SKM-1 treated with dmso at 0.1 percent for 144 hours (cell line): ENCODE data around the gene RPL28.
A peak's percentile ranks its signal among the peaks of the same experiment; 100 is the strongest.
"Not testable (repeated sequence)": the region's sequence is repeated elsewhere in the genome, so short reads cannot be mapped to it uniquely, and the experiment has no call there.

Experiments
- DNase-seq: peaks from one replicate; lab custom pipeline; 2025; ENCODE audit not compliant: unreplicated experiment; lab: John Stamatoyannopoulos, UW

Gene RPL28

DNA sequence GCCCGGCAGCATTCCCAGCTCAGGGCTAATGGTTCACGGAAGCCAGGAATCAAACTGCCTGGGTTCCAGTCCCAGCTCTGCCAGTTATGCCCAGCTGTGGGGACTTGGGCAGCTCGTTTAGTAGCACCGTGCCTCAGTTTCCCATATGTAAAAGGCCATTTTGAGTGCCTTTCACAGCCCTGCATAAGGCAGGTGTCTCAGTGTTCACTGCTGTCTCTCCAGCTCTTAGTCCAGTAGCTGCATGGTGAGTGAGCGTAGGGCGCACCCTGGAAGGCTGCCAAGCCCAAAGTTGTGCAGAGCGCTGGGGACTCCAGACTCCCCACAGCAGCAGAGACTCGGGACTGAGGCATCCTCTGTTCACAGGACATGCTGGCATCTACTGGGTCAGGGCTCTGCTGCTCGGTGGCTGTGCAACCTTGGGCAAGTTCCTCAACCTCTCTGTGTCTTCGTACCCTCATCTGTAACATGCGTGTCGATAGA lies 5.5 kb downstream of the RPL28 start:
- no peak for DNase-seq

DNA sequence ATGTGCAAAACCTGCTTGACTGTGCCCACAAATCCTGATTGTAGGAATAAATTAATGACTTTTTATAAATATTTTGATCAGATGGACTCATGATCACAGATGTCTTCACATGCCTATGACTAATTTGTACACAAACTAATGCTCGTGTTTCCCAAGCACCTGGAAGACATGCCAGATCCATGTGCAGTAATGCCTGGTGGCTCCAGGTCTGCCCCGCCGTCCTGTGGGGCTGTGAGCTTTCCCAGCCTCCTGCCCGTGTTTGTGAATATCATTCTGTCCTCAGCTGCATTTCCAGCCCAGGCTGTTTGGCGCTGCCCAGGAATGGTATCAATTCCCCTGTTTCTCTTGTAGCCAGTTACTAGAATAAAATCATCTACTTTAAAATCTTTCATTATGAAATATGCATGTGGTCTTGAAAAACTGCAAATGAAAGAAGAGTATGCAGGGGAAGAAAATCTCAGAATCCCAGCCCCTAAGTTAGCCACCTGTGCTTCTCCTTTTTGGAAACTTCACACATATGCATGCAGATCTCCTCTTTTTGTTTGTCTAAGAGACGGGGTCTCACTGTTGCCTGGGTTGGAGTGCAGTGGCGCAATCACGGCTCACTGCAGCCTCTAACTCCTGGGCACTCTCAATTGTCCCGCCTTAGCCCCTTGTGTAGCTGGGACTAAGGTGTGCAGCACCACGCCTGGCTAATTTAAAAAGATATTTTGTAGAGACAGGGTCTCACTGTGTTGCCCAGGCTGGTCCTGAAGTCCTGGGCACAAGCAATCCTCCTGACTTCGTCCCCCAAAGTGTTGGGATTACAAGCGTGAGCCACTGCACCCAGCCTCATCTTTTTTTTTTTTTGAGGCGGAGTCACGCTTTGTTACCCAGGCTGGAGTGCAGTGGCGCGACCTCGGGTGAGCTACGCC lies 6.2 kb downstream of the RPL28 start:
- no peak for DNase-seq

DNA sequence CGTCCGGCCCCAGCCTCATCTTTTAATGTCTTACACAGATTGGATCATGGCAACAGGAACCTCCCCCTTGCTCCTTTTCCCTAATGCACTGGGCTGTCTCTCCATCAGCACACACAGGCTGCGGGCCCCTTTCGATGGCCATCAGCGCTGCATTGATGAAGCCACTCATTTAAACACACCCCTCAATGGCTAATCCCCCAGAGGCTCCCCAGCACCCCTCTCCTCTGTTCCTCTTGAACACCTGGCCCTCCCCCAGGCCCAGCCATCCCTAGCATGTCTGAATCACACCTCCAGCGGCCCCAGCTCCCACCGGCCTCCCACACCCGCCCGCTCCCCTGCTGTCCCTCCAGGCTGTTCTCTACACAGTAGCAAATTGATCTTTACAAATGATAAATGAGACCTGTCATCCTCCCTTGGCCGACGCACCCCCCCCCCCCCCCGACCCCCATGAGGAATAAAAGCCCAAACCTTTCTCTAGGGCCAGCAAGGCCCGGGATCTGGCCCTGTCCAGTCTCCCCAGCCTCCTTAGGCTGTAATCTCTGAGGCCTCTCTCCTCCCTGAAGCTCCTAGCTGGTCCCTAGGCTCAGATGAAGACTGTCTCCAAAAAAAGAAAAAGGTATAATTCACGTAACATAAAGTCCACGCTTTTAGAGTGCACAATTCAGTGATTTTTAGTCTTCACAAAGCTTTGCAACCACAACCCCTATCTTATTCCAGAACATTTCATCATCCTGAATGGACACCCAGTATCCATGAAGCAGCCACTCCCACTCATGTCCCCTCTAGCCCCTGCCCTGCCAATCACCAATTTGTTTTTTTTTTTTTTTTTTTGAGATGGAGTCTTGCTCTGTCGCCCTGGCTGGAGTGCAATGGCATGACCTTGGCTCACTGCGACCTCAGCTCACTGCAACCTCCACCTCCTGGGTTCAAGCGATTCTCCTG lies 7.4 kb downstream of the RPL28 start:
- no peak for DNase-seq

DNA sequence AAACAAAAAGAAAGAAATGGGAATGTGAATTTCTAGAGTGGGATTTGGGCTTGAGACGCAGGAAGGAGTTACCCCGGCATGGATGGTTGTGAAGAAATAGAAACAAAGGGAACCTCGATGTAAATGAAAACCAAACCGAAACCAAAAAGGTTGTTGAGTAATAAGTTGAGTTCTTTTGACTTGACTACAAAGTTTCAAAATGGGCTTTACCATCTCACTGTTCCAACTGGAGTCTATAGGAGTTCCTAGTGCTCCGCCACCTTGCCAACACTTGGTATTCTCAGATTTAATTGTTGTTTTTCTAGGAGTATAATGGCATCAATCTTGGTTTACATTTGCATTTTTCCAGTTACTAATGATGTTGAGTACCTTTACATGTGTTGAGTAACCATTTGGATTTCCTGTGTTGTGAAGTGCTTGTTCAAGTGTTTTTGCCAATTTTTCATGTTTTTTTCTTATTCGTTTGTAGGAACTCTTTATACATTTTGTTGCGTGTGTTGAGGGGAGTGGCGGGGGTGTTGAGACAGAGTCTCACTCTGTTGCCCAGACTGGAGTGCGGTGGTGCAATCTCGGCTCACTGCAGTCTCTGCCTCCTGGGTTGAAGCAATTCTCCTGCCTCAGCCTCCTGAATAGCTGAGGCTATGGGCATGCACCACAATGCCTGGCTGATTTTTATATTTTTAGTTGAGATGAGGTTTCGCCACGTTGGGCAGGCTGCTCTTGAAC lies 12.6 kb downstream of the RPL28 start:
- no peak for DNase-seq

DNA sequence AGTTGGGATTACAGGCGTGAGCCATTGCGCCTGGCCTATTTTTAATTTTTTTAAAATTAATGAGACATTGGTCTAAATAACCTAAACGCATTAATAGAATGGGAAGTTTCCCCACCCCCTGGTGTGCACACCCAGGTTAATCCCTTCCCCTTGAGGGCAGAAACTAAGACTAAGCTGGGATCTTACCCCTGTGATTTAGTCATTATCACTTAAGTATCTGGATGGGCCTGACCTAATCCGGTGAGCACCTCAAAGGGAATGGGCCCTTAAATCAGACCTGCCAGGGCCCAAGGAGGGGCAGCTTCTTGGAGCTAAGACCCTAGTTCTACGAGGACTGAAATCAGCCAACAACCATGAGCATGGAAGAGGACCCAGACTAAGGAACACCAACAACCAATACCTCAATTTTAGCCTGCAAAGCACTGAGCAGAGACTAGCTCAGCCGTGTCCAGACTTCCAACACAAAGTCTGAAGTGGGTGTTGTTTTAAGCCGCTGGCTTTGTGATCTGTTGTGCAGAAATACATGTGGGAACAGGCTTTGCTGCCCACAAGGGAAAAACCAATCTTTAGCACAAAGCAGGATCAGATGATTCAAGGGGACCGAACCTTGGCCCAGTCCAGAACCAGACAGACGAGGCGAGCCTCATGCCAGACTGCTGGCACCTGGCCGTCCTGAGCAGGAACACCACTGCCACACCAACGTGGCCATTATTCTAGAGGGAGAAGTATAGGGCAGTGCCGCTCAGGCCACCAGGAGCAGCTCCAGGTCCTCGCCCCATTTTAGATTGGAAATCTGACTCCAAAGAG lies 14.8 kb downstream of the RPL28 start:
- DNase-seq: no peak

DNA sequence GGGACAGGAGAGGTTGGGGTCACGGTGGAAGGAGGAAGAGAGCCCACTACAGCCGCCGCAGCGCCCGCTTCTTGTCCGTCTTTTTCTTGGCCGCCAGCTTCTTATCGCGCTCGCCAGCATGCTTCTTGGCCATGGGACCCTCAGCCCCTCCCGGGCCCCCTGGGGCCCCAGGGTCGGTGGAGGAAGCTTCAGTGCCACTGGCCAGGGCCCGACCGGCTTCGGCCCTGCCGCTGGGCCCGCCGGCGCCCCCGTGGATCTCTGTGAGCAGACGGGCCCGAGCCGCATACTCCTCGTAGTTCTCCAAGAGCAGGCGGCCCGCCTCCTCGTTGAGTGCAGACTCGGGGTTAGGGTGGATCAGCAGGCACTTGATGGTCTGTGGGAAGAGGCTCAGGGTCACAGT lies 15.7 kb downstream of the RPL28 start:
- not testable (repeated sequence) for DNase-seq

DNA sequence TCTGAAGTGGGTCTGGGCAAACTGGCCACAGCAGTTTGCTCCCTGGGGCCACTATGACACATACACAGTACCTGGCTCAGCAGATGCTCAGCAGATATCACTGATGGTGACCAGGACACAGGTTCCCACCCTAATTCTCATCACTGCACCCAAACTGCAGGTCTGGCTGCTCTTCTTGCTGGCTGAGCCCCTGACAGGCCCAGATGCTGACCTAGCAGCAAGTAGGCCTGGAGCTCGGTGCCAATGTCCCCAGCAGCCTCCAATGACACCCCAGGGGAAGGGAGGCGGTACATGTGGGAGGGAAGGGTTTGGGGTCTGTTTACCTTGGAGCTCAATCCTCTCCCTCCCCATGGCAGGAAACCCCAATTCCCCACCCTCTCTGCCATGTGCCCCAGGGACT lies 16.8 kb downstream of the RPL28 start:
- no peak for DNase-seq

DNA sequence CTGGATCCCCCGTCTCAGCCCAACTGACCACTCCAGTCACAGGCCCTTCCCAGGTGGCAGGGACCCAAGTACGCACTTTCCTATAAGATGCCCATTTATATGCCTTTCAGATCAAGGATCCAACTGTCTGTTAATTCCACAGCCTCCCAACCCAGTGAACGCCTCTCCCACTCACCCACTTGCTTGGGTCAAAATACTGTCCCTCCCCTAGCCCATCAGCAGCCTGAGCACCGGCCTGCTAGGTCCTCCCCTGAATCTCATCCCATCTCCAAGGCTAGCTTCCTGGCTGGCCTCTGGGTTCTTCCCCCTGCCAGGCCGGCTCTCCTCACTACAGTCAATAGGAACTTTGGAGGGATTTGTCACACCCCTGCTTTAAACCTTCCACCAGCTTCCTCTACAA lies 19.9 kb downstream of the RPL28 start:
- no peak for DNase-seq

DNA sequence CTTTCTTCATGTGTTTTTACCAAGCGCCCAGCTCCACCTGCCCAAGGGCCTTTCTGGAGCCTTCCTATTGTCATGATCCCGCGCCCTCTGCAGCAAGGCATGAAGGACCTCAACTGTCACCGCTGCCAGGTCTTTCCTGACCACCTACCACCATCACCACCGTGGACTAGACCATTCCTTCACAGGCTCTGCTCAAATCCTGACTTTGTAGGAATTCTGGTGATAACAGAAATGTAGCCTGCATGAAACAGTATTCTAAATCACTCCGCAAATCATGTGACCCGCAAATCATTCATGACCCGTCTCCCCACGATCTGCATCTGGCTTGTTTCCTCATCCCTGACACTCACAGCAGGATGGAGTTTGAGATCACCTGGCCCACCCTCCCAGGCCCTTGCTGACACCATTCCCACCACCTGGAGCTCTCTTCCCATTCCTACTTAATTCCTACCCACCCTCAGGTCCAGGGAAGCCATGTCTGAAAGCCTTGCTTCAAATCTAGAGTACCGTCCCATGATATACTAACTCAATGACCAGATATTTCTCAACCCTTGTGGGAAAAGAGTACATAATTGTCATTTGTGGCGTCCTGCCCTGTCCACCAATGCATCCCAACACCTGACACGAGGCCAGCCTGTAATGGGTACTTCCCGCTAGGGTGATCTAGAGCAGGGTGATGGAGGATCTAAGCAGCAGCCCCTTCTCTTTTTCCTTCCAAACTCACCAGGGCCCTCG lies 20.5 kb downstream of the RPL28 start:
- DNase-seq: no peak

DNA sequence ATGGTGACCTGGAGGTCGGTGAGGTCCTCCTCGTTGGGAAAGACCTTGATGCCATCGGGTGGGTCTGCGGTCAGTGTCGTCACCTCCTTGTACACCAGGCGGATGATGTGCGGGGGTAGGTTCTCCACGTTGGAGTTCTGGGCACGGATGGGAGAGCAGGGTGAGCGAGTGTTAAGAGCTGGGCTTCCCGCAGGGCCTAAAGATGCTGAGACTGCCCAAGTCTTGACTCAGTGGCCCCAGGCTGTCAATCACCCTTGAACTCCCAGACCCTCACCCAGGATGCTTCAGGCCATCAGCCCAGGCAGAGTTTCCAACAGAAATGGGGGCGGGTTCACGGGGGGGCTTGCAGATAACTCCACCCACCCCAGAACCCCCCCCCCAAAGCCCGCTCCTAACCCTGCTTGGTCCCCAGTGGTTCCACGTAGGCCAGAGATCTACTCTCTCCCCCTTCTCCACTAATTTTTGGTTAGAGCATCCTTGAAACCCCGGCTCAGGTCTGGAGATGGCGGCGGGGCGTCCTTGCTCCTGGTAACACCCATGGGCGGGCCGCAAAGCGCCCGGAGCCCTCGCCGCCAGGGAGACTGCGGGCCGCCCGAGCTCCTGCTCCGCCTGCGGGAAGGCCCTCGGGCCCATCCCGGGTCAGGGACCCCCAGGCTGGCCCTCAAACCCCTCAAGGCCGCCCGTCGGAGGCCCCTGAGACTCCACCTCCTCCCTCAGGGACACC lies 21.3 kb downstream of the RPL28 start:
- DNase-seq: no peak

DNA sequence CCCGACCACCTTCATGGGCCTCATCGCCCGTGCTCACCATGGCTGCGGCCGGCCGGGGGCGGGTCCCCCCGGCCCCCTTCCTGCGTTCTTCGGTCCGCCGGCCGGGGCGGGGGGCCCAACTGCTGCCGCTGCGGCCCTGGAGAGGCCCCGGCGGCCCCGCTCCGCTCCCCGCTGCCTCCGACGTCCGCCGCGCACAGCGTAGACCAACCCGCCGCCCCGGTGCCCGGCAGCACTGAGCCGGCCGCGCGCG lies 21.7 kb downstream of the RPL28 start, which contains the start of gene UBE2S:
UBE2S (minus strand) TSS at position 239 of the 250 bp plus-strand sequence; CDS start at position 40, 199 bp downstream.
- not testable (repeated sequence) for DNase-seq

DNA sequence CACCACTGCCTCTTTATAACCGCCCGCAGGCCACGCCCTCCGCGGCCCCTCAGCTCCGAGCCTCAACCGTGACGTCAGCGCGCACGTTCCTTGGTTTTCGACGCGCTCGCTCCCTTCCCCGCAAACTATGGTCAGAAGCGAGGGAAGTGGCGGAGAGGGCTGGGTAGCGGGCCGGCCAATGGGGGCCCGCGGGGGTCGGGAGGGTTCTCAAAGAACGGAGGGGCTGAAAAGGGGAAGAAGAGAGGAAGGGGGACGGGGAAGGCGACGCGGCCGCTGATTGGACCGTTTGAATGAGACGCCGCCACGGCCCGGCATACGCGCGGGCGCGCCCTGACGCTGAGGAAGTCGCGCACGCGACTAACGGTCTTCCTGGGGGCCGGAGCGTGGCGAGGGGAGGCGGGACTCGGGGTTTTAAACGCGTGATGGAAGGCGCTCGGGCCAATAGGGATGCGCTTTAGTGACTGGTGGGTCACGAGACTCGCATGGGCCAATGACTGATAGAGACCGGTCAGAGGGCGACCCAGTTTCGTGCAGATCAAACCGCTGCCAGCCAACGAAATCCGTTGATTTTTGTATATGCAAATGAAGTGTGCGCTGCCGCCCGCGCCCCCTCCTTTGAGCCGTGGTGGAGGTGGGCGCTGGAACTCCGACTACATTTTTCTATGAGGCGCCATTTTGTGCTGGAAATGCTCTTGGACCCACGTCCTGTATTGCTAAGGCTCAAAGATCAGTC lies 22.2 kb downstream of the RPL28 start:
- DNase-seq: peak; percentile 89

DNA sequence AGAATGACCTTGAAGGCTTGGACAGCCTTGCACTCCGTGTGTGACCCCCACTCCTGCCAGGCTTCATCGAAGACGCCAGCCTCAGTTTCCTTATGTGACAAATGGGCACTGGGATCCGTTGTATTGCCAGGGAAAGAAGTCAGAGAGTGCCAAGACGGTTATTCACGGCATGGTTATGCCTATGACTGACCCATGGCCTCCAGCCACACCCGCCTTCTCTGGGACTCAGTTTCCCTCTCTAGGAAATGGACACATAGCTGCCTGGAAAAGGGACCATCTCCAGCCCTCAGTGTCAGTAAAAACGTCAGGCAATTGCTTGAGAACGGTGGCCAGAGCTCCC lies 22.8 kb downstream of the RPL28 start:
- no peak for DNase-seq

DNA sequence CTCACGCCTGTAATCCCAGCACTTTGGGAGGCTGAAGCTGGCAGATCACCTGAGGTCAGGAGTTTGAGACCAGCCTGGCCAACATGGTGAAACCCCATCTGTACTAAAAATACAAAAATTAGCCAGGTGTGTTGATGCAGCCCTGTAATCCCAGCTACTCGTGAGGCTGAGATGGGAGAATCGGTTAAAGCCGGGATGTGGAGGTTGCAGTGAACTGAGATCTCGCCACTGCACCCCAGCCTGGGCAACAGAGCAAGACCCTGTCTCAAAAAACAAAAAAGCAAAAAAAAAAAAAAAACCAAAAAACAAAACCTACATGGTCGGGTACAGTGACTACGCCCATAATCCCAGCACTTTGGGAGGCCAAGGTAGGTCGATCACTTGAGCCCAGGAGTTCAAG lies 23.4 kb downstream of the RPL28 start:
- DNase-seq: not testable (repeated sequence)

DNA sequence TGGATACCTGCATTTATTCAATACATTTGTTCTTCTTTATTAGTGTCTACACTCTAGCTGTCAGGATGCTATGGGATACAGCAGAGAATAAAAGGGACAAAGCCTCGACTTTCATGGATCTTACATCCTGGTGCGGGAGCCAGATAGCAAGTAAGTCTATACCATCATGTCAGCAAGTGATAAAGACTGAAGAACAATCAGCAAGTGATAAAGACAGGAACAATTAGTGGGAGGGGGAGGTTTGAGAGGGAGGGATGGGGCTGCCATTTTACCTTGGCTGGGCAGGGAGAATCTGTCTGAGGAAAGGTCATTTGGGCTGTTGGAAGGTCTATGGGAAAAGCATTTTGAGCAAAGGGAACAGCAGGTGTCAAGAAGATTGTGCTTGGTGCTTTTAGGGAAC lies 24.4 kb downstream of the RPL28 start:
- DNase-seq: no peak

DNA sequence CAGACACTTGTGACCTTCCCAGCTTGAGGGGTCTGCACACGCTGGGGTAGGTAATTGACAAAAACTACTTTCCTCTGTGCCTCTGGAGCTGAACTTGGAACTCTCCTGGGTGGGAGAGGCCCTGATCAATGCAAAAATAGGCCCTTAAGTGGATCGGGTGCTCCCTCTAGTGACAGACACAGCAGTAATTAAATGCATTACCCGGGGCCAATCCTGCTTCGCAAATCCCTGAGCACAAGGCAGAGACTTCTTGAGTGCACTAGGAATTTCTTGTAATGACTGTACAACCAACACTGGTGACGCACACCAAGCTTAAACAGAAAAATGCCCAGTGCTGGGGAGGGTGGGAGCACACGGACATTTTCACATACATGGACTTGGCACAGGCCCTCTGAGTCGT lies 32.5 kb downstream of the RPL28 start:
- peak; percentile 31 for DNase-seq

DNA sequence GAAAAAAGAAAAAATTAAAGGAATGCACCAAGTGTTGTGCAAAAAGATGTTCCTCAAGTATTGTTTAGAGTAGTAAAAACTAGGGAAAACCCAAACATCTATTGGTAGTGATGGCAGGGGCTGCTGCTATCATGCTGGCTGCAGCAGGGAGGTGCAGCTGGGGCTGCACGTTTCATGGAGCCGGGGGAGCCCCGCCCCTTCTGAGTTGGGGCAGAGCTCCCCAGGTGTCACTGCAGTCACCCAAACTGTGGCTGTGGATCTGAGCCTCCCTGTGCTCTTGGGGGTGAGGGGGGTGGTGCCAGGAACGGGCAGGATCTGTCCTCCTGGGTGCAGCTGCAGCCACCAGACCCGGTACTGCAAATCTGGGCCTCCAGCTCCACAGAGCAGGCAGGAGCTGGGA lies 33.4 kb downstream of the RPL28 start:
- no peak for DNase-seq

DNA sequence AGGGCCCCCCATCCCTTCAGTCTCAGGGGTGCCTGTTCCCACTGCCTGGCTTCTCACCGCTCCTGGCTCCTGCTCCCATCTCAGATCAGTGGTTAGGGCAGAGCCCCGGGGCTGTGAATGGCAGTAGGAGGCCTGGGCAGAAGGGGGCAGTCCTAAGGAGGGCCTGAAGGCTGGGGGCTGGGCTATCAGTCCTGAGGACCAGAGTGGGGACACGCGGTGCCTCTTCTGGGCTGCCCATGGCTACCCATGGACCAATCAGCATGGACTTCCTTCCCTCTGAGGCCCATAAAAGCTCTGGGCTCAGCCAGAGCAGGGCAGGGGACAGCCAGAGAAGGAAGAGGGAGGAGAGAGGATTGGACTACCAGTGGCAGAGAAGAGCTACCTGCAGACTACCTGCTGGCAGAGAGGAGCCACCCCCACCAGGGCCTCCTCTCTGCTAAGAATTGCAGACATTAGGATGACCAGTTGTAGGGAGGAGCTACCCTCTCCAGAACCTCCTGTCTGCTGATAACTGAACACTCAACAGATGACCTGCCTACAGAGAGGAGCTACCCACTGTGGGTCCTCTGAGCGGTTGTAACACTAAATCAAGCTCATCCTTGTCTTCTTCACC lies 34.0 kb downstream of the RPL28 start:
- no peak for DNase-seq
